GM06990 (cell line): ENCODE data around the gene BACE2.

Experiments used
- DNase-seq: peaks from one replicate; pipeline ENCODE4 v3.0.0-alpha.2; 2011; ENCODE audit not compliant: insufficient read length; ENCODE audit errors: extremely low read depth
- H3K27me3 ChIP-seq: replicated peaks from 2 replicates; pipeline ENCODE4 v1.6.0; 2011; ENCODE audit warnings: low read length; ENCODE audit not compliant: control insufficient read depth, insufficient read depth
- H3K36me3 ChIP-seq: 2 replicates; pipeline ENCODE4 v1.5.1; 2011; ENCODE audit warnings: low read length; ENCODE audit not compliant: control insufficient read depth, insufficient read depth
- H3K4me3 ChIP-seq: replicated peaks from 2 replicates; pipeline ENCODE4 v1.5.1; 2011; ENCODE audit warnings: low read depth, mild to moderate bottlenecking, control low read depth, low read length
- TF ChIP-seq, protein P1 (sequence below): IDR thresholded peaks from 2 replicates; pipeline ENCODE4 v1.5.1; 2011; ENCODE audit warnings: low read length, control low read depth, mild to moderate bottlenecking, inconsistent platforms; ENCODE audit not compliant: insufficient read depth, poor library complexity, severe bottlenecking

The BACE2 gene

DNA sequence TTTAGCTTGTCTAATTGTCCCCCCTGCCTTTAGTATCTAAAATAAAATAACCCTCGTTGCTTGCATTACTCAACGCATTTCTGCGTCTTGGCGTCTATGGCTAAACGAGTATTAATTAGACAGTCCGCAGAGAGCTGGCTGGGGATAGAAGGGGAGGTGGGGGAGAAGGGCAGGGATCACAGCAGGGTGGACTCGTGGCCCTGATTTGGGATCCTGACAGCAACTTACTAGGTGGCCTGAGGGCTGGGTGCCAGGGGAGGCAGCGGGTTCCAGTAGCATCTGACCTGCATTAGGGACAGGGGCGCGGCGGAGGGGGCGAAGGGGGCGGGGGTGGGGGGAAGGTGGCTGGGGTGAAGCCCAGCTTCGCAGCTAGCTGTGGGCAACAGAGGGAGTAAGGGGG, 1.1 kb upstream of the BACE2 start:
- H3K27me3 ChIP-seq, result peaks cover 2% of the 10 kb centered on the region; the same call in 1 of the 2 replicates
- no peak for DNase-seq
- H3K4me3 ChIP-seq, result no peak overlapping the region
- H3K36me3 ChIP-seq, result no peaks in the 10 kb centered on the region
- TF ChIP-seq, protein P1, sequence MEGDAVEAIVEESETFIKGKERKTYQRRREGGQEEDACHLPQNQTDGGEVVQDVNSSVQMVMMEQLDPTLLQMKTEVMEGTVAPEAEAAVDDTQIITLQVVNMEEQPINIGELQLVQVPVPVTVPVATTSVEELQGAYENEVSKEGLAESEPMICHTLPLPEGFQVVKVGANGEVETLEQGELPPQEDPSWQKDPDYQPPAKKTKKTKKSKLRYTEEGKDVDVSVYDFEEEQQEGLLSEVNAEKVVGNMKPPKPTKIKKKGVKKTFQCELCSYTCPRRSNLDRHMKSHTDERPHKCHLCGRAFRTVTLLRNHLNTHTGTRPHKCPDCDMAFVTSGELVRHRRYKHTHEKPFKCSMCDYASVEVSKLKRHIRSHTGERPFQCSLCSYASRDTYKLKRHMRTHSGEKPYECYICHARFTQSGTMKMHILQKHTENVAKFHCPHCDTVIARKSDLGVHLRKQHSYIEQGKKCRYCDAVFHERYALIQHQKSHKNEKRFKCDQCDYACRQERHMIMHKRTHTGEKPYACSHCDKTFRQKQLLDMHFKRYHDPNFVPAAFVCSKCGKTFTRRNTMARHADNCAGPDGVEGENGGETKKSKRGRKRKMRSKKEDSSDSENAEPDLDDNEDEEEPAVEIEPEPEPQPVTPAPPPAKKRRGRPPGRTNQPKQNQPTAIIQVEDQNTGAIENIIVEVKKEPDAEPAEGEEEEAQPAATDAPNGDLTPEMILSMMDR, result no peak

DNA sequence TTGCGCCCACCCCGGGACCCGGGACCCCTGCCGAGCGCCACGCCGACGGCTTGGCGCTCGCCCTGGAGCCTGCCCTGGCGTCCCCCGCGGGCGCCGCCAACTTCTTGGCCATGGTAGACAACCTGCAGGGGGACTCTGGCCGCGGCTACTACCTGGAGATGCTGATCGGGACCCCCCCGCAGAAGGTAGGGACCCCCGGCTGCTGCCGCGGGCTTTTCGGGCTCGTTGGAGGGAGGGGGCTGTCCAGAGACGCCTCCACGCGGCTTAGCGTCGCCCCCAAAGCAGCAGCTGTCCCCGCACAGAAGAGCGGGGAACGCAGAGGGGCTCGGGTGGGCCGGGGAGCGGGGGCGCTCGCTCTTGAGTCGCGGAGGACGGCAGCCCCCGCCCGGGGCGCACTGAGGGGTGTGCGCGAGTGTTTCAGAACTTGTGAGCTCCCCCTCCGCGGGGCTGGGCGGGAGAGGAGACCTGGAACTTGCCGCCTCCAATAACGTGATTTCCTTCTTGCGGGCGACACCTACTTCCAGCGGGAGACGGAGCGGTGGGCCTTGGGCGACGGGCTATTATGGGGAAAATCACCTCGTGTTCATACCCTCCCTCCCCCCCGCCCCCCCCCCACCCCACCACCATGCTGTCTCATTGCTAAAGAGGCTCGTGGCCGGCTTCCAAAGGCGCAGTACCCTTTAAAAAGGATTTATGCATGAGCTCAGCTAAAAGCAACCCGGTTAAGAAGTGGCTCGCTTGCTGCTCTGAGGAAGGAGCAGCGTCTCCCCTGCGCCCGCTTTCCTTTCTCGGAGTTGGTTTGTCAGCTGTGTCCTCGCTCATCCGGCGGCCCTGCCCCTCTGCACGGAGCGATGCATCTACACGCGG, 664 bp downstream of the BACE2 start:
- no peak overlapping the region; the same call in none of the 2 replicates for H3K4me3 ChIP-seq
- TF ChIP-seq, protein P1, result no peak
- peak; percentile 6 for DNase-seq
- H3K36me3 ChIP-seq, result no peaks in the 10 kb centered on the region
- peaks cover 2% of the 10 kb centered on the region; the same call in 1 of the 2 replicates for H3K27me3 ChIP-seq

DNA sequence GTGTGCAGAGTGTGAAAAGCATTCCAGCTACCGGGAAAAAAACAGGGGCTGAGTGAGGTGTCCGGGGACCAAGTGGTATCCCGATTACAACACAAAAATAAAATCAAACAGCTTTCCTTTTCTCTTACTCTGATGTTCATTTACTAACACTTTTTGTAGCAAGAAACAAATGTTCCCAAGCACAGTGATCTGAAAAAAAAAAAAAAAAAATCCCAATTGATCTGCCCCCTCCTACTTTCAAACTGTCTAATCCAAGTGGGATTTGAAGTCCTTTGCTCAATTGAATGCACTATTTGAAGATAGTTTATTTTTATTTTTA, 1.3 kb downstream of the BACE2 start:
- no peak for DNase-seq
- Histone ChIP-seq H3K36me3 (no peaks in the 10 kb centered on the region), H3K4me3 (no peak overlapping the region), H3K27me3 (peaks cover 2% of the 10 kb centered on the region; the same call in 1 of the 2 replicates)
- TF ChIP-seq, protein P1, result no peak

DNA sequence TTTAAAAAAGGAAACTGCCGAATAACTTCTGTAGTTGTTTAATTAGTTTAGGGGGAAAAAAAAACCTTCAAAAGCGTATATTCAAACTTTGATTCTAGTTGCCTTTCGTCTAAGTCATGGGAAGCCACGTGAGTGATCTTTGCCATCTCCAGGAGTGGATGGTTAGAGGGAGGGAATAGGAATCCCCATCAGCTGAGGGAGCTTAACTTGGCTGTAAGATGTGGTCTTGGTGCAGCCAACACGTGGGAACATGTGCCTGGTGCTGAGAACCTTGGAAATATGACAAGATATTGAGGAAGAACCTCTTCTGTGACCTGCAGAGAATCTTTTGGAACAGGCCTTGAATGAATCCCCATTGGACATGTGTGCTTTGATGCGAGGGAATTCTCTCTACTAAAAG, 1.7 kb downstream of the BACE2 start:
- TF ChIP-seq, protein P1, result no peak
- Histone ChIP-seq H3K36me3 (no peaks in the 10 kb centered on the region), H3K27me3 (peaks cover 2% of the 10 kb centered on the region; the same call in 1 of the 2 replicates), H3K4me3 (no peak overlapping the region)
- no peak for DNase-seq

DNA sequence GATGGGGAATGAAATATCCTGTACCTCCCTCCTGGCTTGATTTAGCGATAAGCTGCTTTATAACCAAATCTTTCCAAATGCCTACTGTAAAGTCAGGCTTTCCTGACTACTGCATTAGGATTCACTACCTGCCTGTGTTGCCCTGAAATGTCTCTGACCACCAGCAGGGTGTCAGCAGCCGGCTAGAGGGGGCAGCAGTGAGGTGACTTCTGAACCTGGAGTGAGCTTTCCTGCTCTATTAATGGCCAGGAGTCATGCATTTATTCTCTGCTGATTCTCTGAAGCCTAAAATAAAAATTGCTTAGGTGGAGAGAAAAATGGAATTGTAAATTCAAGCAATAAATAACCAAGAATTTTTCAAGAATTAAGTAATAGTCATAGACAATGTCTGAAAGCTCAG, 2.5 kb downstream of the BACE2 start:
- Histone ChIP-seq H3K27me3 (peaks cover 2% of the 10 kb centered on the region; the same call in 1 of the 2 replicates), H3K4me3 (no peak overlapping the region), H3K36me3 (no peaks in the 10 kb centered on the region)
- DNase-seq, result no peak
- TF ChIP-seq, protein P1, result peak; percentile 65
